NB4 (cell line): Measurements from ENCODE around the gene GRAMD4.

ENCODE experiments used
- DNase-seq: peaks from one replicate; pipeline ENCODE4 v3.0.0; 2010; ENCODE audit warnings: low read depth
- H3K4me3 ChIP-seq: one replicate; pipeline ENCODE4 v1.5.1; 2011; ENCODE audit warnings: mild to moderate bottlenecking, low read depth, low read length, moderate library complexity
- MYC ChIP-seq: IDR thresholded peaks from 2 replicates; pipeline ENCODE4 v1.6.1; 2011; ENCODE audit warnings: low read depth, low read length
- POLR2A ChIP-seq: IDR thresholded peaks from 2 replicates; pipeline ENCODE4 v1.6.1; 2011; ENCODE audit warnings: mild to moderate bottlenecking; ENCODE audit not compliant: insufficient read length; ENCODE audit errors: extremely low read depth
- TF ChIP-seq, protein P1 (sequence below): IDR thresholded peaks from 2 replicates; pipeline ENCODE4 v1.6.1; 2011; ENCODE audit warnings: low read depth, low read length
- TF ChIP-seq, protein P2 (sequence below): IDR thresholded peaks from one replicate; pipeline ENCODE4 v1.5.1; 2012; ENCODE audit warnings: low read depth, low read length

GRAMD4 gene

DNA sequence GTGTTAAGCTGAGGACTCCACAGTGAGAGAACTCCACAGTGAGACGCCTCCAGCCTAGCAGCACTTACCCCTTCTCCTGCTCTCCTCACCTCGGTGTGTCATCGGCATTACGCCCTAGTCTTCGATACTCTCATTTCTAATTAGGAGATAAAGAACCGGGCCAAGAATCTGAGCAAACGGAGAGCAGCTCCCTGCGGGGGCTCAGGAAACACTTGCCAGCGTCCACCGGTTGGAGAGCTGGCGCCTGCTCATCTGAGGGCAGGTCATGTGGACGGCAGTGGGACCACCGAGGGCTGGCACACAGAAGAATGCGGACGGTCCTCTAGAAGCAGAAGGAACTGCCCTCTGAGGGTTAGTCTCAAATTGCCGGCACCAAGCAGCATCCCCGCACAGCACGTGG lies 104.9 kb downstream of the GRAMD4 start:
- TF ChIP-seq MYC (no peak), POLR2A (no peak)
- TF ChIP-seq, protein P1, sequence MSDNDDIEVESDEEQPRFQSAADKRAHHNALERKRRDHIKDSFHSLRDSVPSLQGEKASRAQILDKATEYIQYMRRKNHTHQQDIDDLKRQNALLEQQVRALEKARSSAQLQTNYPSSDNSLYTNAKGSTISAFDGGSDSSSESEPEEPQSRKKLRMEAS: no peak
- TF ChIP-seq, protein P2, sequence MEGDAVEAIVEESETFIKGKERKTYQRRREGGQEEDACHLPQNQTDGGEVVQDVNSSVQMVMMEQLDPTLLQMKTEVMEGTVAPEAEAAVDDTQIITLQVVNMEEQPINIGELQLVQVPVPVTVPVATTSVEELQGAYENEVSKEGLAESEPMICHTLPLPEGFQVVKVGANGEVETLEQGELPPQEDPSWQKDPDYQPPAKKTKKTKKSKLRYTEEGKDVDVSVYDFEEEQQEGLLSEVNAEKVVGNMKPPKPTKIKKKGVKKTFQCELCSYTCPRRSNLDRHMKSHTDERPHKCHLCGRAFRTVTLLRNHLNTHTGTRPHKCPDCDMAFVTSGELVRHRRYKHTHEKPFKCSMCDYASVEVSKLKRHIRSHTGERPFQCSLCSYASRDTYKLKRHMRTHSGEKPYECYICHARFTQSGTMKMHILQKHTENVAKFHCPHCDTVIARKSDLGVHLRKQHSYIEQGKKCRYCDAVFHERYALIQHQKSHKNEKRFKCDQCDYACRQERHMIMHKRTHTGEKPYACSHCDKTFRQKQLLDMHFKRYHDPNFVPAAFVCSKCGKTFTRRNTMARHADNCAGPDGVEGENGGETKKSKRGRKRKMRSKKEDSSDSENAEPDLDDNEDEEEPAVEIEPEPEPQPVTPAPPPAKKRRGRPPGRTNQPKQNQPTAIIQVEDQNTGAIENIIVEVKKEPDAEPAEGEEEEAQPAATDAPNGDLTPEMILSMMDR: no peak
- no peak overlapping the region for H3K4me3 ChIP-seq
- no peak for DNase-seq

DNA sequence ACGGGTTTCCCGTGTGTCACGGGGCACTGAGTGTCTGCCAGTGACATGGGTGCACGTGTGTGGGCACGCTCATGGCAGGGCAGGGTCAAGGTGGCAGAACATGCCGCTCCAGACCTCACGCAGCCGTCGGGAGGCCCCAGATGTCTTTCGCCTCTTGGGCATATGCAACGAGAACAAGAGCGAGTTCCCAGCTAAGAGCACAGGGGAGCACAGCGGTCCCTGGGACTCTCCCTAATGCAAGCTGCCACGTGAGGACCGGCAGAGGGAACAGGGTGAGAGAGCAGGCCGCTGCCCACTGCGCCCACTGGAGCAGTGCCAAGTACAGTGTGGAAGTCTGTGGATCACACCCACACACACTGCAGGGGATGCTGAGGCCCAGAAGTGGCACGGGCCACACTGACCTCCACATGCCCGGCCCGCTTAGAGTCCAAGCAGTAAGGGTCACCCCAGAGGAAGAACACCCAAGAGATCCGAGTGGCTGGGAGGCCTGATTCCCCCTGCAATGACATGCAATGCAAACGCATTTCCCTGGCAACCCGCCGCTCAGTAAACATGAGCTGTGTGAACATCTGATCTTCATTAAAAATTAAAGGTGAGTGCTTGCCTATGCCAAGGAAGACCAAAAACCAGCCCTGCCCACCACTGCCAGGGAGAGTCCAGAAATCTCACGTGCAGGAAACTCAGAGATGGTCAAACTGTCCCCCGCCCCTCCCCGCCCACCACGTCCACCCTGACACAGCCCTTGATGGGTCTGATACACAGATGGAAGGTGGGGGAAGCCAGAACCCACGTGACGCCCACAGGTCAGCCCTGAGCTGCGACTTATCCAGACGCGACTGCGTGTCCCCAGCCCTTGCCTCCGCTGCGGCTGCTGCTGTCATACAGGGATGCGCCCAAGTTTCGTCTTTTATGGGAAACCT lies 106.1 kb downstream of the GRAMD4 start:
- no peak overlapping the region for H3K4me3 ChIP-seq
- DNase-seq: no peak
- TF ChIP-seq, protein P2: no peak
- TF ChIP-seq MYC: no peak

DNA sequence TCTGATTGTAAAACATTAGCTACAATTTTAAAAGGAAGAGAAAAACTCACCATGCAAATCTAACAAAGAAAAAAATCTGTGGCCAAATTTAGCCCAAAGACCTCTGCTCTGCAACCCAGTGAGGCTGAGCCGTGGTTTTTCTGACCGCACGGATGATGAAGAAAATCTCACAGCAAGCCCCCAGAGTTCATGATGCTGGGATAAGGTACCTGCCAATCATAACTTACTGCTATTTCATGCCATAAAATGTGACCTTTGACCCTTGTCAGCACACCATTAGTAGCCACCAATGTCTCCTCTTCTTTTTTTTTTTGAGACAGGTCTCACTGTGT lies 106.8 kb downstream of the GRAMD4 start:
- TF ChIP-seq POLR2A (no peak), MYC (no peak)
- TF ChIP-seq, protein P1: no peak
- TF ChIP-seq, protein P2: no peak
- no peak overlapping the region for H3K4me3 ChIP-seq
- DNase-seq: no peak

DNA sequence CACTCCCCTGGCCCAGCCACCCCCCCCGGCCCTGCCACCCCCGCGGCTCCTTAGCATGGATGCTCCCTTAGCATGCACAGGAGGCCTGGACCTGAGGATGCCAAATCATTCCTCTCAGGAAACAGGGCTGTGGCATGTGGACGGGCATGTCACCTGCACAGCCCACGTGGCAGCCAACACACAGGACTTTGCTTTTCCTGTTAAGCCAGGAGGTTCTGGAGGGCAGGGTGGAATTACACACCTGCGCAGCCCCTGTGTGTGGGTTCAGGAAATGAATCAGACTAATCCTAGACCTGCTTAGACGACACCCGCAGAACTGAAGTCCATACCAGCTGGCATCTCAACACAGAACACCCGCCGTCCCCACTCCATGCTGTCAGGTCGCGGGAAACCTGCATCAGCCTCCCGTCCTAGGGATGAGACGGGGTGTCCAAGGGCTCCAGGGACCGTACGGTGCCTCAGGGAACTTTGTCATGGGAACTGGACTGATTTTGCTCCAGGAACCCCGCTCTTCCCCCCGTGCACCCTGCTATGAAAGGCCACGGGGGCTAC lies 107.7 kb downstream of the GRAMD4 start:
- H3K4me3 ChIP-seq: no peak overlapping the region
- DNase-seq: no peak
- TF ChIP-seq, protein P2: no peak
- no peak for TF ChIP-seq POLR2A
- TF ChIP-seq, protein P1: no peak
- TF ChIP-seq MYC: no peak

DNA sequence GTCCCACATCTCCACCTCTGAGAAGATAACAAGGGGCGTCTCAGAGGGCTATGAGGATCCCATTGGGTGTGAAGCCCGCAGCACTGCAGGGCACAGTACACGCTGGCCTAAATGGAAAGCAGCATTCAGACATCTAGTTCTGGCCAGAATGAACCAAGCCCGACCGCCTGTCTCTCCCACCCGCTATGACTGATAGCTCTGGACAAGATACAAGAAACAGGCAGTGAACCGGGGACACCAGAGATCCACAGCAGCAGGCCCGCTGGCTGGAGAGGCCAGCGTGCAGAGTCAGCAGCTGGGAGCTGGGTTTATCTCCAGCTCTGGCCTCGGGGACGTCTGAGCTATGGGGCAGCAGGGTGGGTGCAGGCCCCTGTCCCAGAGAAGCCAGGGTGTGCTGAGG lies 108.3 kb downstream of the GRAMD4 start:
- no peak for DNase-seq
- TF ChIP-seq MYC: no peak
- TF ChIP-seq, protein P1: no peak
- H3K4me3 ChIP-seq: no peak overlapping the region
